ENCODE data around the gene MSANTD3. TPM values are rescaled to one million over a fixed set of nuclear protein-coding genes. Genes with fewer than 3 reads are reported as not detected.

Gene MSANTD3
- total and polyA plus RNA-seq, 8 donors = 6.0 to 15.0 (median 8.2) TPM

GRCh38 chr9:100465761-100466160 is 38.8 kb downstream of the MSANTD3 start:
- 88 to 91% methylated on average over 1 of the region's 1 CpG for WGBS, 2 donors
- DNase-seq (no peak), FAIRE-seq (no peak), ATAC-seq (peak in 1 of 4 donors; percentile 25)
- H3K27me3 ChIP-seq = no peaks in the 10 kb centered on the region
- no peak overlapping the region for H3K27ac ChIP-seq
- intact Hi-C loops (cut with DNase I) = no loop called here
- no peaks in the 10 kb centered on the region for H3K4me1 ChIP-seq
- no peak overlapping the region for H3K4me3 ChIP-seq
- no peaks in the 10 kb centered on the region for H3K36me3 ChIP-seq
- H3K9me3 ChIP-seq = no peaks in the 10 kb centered on the region
- TF ChIP-seq CTCF (IDR thresholded peaks at IDR 0.05) = no peak

- 95 to 98% methylated on average over 2 of the region's 2 CpGs for WGBS, 2 donors
- intact Hi-C loops (cut with DNase I) = no loop called here
- Histone ChIP-seq H3K36me3 (no peaks in the 10 kb centered on the region), H3K9me3 (no peaks in the 10 kb centered on the region), H3K4me1 (no peaks in the 10 kb centered on the region), H3K4me3 (no peak overlapping the region), H3K27me3 (no peaks in the 10 kb centered on the region), H3K27ac (no peak overlapping the region)
- FAIRE-seq (no peak), DNase-seq (peak in 2 of 6 donors; percentile 12 to 25), ATAC-seq (peak in 2 of 4 donors; percentile 73 to 79)
- TF ChIP-seq CTCF (IDR thresholded peaks at IDR 0.05) = no peak
Observed at GRCh38 chr9:100466171-100466828, 39.4 kb downstream of the MSANTD3 start.

GRCh38 chr9:100466829-100467221 is 39.9 kb downstream of the MSANTD3 start:
- DNase-seq (no peak), FAIRE-seq (no peak), ATAC-seq (peak; percentile 29 to 76 (median 46))
- no peaks in the 10 kb centered on the region for H3K27me3 ChIP-seq
- 15 to 23% methylated on average over 1 of the region's 1 CpG for WGBS, 2 donors
- no peak for TF ChIP-seq CTCF (IDR thresholded peaks at IDR 0.05)
- H3K27ac ChIP-seq = no peak overlapping the region
- H3K4me1 ChIP-seq = no peaks in the 10 kb centered on the region
- H3K4me3 ChIP-seq = no peak overlapping the region
- H3K36me3 ChIP-seq = no peaks in the 10 kb centered on the region
- intact Hi-C loops (cut with DNase I) = no loop called here
- H3K9me3 ChIP-seq = no peaks in the 10 kb centered on the region

GRCh38 chr9:100468041-100468440 is 41.1 kb downstream of the MSANTD3 start:
- H3K36me3 ChIP-seq = no peaks in the 10 kb centered on the region
- ATAC-seq (no peak), DNase-seq (no peak), FAIRE-seq (no peak)
- H3K9me3 ChIP-seq = no peaks in the 10 kb centered on the region
- H3K4me1 ChIP-seq = no peaks in the 10 kb centered on the region
- H3K4me3 ChIP-seq = no peak overlapping the region
- H3K27ac ChIP-seq = no peak overlapping the region
- no peak for TF ChIP-seq CTCF (IDR thresholded peaks at IDR 0.05)
- WGBS, 2 donors = 97% methylated on average over 6 of the region's 6 CpGs
- intact Hi-C loops (cut with DNase I) = no loop called here
- H3K27me3 ChIP-seq = no peaks in the 10 kb centered on the region

GRCh38 chr9:100472268-100472667 is 45.3 kb downstream of the MSANTD3 start:
- TF ChIP-seq CTCF (IDR thresholded peaks at IDR 0.05) = no peak
- Histone ChIP-seq H3K36me3 (no peaks in the 10 kb centered on the region), H3K4me1 (no peaks in the 10 kb centered on the region), H3K27me3 (no peaks in the 10 kb centered on the region), H3K4me3 (no peak overlapping the region), H3K9me3 (no peaks in the 10 kb centered on the region), H3K27ac (no peak overlapping the region)
- WGBS, 2 donors = 88 to 90% methylated on average over 3 of the region's 3 CpGs
- intact Hi-C loops (cut with DNase I) = no loop called here
- ATAC-seq (no peak), DNase-seq (no peak), FAIRE-seq (no peak)

Data from pancreas (tissue), 10 donors.